Mononuclear cell (primary cell): Measurements from ENCODE around the gene FGF4. TPM values are rescaled to one million over a fixed set of nuclear protein-coding genes. Genes with fewer than 3 reads are reported as not detected.

ENCODE experiments used
- H3K27me3 ChIP-seq: 2 replicates; pipeline ENCODE4 v1.6.0; 2011; ENCODE audit warnings: low read length, control low read depth; ENCODE audit not compliant: insufficient read depth
- H3K4me1 ChIP-seq: 2 replicates; pipeline ENCODE4 v1.5.1; 2011; ENCODE audit warnings: mild to moderate bottlenecking, low read length, control low read depth; ENCODE audit not compliant: insufficient read depth
- H3K4me3 ChIP-seq: 2 replicates; pipeline ENCODE4 v1.5.1; 2011; ENCODE audit warnings: mild to moderate bottlenecking, low read length, moderate library complexity
- H3K9me3 ChIP-seq: 2 replicates; pipeline ENCODE4 v1.5.1; 2011; ENCODE audit warnings: low read depth, mild to moderate bottlenecking, control low read depth, low read length
- total RNA-seq: library from RNA; depleted of rRNA; stranded (reverse); fragments of >200 nt; gene quantifications from one replicate; pipeline ENCODE4 v1.2.3, GENCODE V29; 2012

FGF4 gene
- total RNA-seq, 1 donor = not detected

- Histone ChIP-seq H3K9me3 (no peaks in the 10 kb centered on the region), H3K4me1 (no peaks in the 10 kb centered on the region), H3K4me3 (no peak overlapping the region), H3K27me3 (no peaks in the 10 kb centered on the region)
Observed at GRCh38 chr11:69799097-69799496, 24.0 kb upstream of the FGF4 start.

- no peak overlapping the region for H3K4me3 ChIP-seq
- H3K9me3 ChIP-seq = no peaks in the 10 kb centered on the region
- no peaks in the 10 kb centered on the region for H3K27me3 ChIP-seq
- no peaks in the 10 kb centered on the region for H3K4me1 ChIP-seq
Observed at GRCh38 chr11:69797737-69798528, 22.8 kb upstream of the FGF4 start.

GRCh38 chr11:69797156-69797555, 22.0 kb upstream of the FGF4 start:
- Histone ChIP-seq H3K4me3 (no peak overlapping the region), H3K9me3 (no peaks in the 10 kb centered on the region), H3K27me3 (no peaks in the 10 kb centered on the region), H3K4me1 (no peaks in the 10 kb centered on the region)

- Histone ChIP-seq H3K9me3 (no peaks in the 10 kb centered on the region), H3K4me3 (no peak overlapping the region), H3K27me3 (no peaks in the 10 kb centered on the region), H3K4me1 (no peaks in the 10 kb centered on the region)
Observed at GRCh38 chr11:69796063-69796462, 20.9 kb upstream of the FGF4 start.

GRCh38 chr11:69791276-69792180, 16.4 kb upstream of the FGF4 start:
- no peaks in the 10 kb centered on the region for H3K4me1 ChIP-seq

GRCh38 chr11:69788956-69789355, 13.8 kb upstream of the FGF4 start:
- Histone ChIP-seq H3K27me3 (no peaks in the 10 kb centered on the region), H3K9me3 (no peaks in the 10 kb centered on the region), H3K4me3 (no peak overlapping the region), H3K4me1 (no peaks in the 10 kb centered on the region)

More at GRCh38 chr11:69791276-69792180, 16.4 kb upstream of the FGF4 start:
- no peaks in the 10 kb centered on the region for H3K9me3 ChIP-seq
- no peaks in the 10 kb centered on the region for H3K27me3 ChIP-seq
- H3K4me3 ChIP-seq = no peak overlapping the region

- no peaks in the 10 kb centered on the region for H3K27me3 ChIP-seq
- no peaks in the 10 kb centered on the region for H3K4me1 ChIP-seq
- no peak overlapping the region for H3K4me3 ChIP-seq
- no peaks in the 10 kb centered on the region for H3K9me3 ChIP-seq
Observed at GRCh38 chr11:69787906-69788305, 12.8 kb upstream of the FGF4 start.

GRCh38 chr11:69787457-69787856, 12.3 kb upstream of the FGF4 start:
- Histone ChIP-seq H3K4me1 (no peaks in the 10 kb centered on the region), H3K27me3 (no peaks in the 10 kb centered on the region), H3K4me3 (no peak overlapping the region), H3K9me3 (no peaks in the 10 kb centered on the region)

GRCh38 chr11:69781241-69781640, 6.1 kb upstream of the FGF4 start:
- Histone ChIP-seq H3K4me1 (no peaks in the 10 kb centered on the region), H3K27me3 (peaks cover under 1% of the 10 kb centered on the region), H3K4me3 (no peak overlapping the region), H3K9me3 (no peaks in the 10 kb centered on the region)

GRCh38 chr11:69778373-69778772, 3.2 kb upstream of the FGF4 start:
- peaks cover 8% of the 10 kb centered on the region for H3K27me3 ChIP-seq
- H3K9me3 ChIP-seq = no peaks in the 10 kb centered on the region
- no peaks in the 10 kb centered on the region for H3K4me1 ChIP-seq
- H3K4me3 ChIP-seq = no peak overlapping the region

GRCh38 chr11:69774354-69775162, 583 bp downstream of the FGF4 start:
- Histone ChIP-seq H3K4me1 (no peaks in the 10 kb centered on the region), H3K4me3 (no peak overlapping the region), H3K27me3 (peaks cover 12% of the 10 kb centered on the region), H3K9me3 (no peaks in the 10 kb centered on the region)

- Histone ChIP-seq H3K27me3 (peaks cover 12% of the 10 kb centered on the region), H3K4me3 (no peak overlapping the region), H3K9me3 (no peaks in the 10 kb centered on the region), H3K4me1 (no peaks in the 10 kb centered on the region)
Observed at GRCh38 chr11:69773626-69774353, 1.4 kb downstream of the FGF4 start.

- Histone ChIP-seq H3K4me1 (no peaks in the 10 kb centered on the region), H3K4me3 (no peak overlapping the region), H3K27me3 (peaks cover 12% of the 10 kb centered on the region), H3K9me3 (no peaks in the 10 kb centered on the region)
Observed at GRCh38 chr11:69771466-69771865, 3.7 kb downstream of the FGF4 start.

- H3K27me3 ChIP-seq = peaks cover 7% of the 10 kb centered on the region
- H3K4me3 ChIP-seq = no peak overlapping the region
- no peaks in the 10 kb centered on the region for H3K4me1 ChIP-seq
- no peaks in the 10 kb centered on the region for H3K9me3 ChIP-seq
Observed at GRCh38 chr11:69770540-69770939, 4.6 kb downstream of the FGF4 start.
